ENCODE data around the gene SMIM38.

SMIM38 gene

DNA sequence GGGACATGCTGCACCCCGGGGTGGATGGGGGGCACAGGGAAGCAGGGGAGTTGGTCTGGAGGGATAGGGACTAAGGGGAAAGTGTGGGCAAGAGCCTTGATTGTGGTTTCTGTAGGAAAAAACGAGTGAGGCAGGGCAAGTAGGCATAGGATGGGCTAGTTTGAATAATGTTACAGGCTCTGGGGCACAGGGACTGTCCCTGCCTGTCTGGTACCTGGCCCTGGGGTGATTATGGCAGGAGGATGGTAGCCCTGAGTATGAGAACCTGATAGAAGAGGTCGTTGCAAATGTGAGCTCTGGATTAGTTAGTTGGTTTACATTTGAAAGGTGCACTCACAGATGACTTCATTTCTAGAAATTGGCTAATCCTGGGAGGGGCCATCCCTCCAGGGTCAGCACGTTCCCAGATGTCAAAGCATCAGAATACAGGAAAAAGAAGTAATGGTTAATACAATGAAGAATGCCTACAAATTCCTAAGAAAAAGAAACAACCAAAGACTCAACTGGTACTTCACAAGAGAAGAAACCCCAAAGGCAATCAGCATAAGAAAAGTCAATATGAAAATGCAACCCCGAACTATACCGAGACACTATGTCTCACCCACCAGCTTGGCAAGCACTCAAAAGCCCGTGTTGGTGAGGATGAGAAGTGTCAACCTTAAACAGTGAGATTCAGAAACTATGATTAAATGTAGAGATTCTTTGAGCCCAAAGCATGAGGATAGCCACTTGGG is 11.3 kb upstream of the SMIM38 start:
- Histone ChIP-seq H3K23ac (ENCODE audit: low read depth, low read length, poor library complexity) (no peak overlapping the region), H3K4me1 (ENCODE audit: control insufficient read depth in 2 of 2, insufficient read depth in 1 of 2, low read depth in 1 of 2, low read length in 2 of 2) (no peaks in the 10 kb centered on the region), H4K91ac (ENCODE audit: low read depth, low read length, poor library complexity) (no peak overlapping the region), H2AK5ac (ENCODE audit: low read depth, low read length) (no peak overlapping the region), H3K4ac (ENCODE audit: low read length) (no peak overlapping the region), H3K9me3 (replicated peaks in 1 of 2; ENCODE audit: control insufficient read depth in 2 of 2, insufficient read depth in 1 of 2, low read depth in 1 of 2, low read length in 2 of 2) (peaks cover 6 to 11% of the 10 kb centered on the region in 2 donors), H2BK5ac (ENCODE audit: low read length) (no peak overlapping the region), H3K18ac (ENCODE audit: low read length) (no peak overlapping the region), H3K4me2 (ENCODE audit: insufficient read depth, low read length, poor library complexity, severe bottlenecking) (no peak overlapping the region), H3K9ac (ENCODE audit: low read depth, low read length, poor library complexity) (peak overlapping the region; percentile 37), H4K8ac (ENCODE audit: low read depth, low read length) (no peak overlapping the region), H3K4me3 (ENCODE audit: low read length in 2 of 2) (no peak overlapping the region), H3K14ac (ENCODE audit: low read length) (no peak overlapping the region), H3K79me1 (ENCODE audit: low read depth, low read length) (peaks cover 1% of the 10 kb centered on the region), H2BK12ac (ENCODE audit: low read length) (no peak overlapping the region), H2BK15ac (ENCODE audit: low read length) (no peak overlapping the region), H2AFZ (ENCODE audit: low read length) (no peak overlapping the region), H2BK120ac (ENCODE audit: low read depth, low read length) (no peak overlapping the region), H3K27ac (replicated peaks; ENCODE audit: low read length) (no peak overlapping the region), H3K36me3 (replicated peaks in 1 of 2; ENCODE audit: control insufficient read depth in 2 of 2, insufficient read depth in 2 of 2, low read length in 2 of 2) (peaks cover 0 to 2% of the 10 kb centered on the region in 2 donors), H3K27me3 (ENCODE audit: control insufficient read depth in 3 of 3, insufficient read depth in 3 of 3, low read depth in 1 of 3, low read length in 3 of 3) (no peaks in the 10 kb centered on the region)
- no peak for DNase-seq (ENCODE audit: low spot score)
- no CpG with 5 or more reads among the region's 7 CpGs for WGBS, 2 donors (ENCODE audit: extremely low coverage in 2 of 2, insufficient read length in 2 of 2, insufficient replicate concordance in 1 of 2)

DNA sequence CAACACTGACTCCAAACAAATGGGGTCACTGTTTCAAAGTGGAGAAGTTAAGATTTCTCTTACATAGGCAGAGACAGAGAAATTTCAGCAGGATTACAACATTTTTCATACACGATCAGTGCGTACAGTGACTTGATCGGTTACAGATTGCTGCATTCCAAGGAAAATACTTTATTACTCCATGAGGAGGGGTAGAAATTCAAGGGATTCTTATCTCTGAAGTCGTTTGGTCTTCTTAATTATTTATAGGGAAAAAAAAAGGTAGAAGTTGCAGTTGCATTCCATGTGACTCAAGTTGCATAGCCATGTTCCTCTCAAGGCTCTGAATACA is 10.7 kb upstream of the SMIM38 start:
- Histone ChIP-seq H2BK15ac (ENCODE audit: low read length) (no peak overlapping the region), H3K4me3 (ENCODE audit: low read length in 2 of 2) (no peak overlapping the region), H3K23ac (ENCODE audit: low read depth, low read length, poor library complexity) (no peak overlapping the region), H2BK5ac (ENCODE audit: low read length) (no peak overlapping the region), H2AFZ (ENCODE audit: low read length) (no peak overlapping the region), H3K36me3 (replicated peaks in 1 of 2; ENCODE audit: control insufficient read depth in 2 of 2, insufficient read depth in 2 of 2, low read length in 2 of 2) (peaks cover 0 to 2% of the 10 kb centered on the region in 2 donors), H3K9ac (ENCODE audit: low read depth, low read length, poor library complexity) (no peak overlapping the region), H4K8ac (ENCODE audit: low read depth, low read length) (no peak overlapping the region), H3K27ac (replicated peaks; ENCODE audit: low read length) (no peak overlapping the region), H3K4ac (ENCODE audit: low read length) (no peak overlapping the region), H3K4me2 (ENCODE audit: insufficient read depth, low read length, poor library complexity, severe bottlenecking) (no peak overlapping the region), H2BK120ac (ENCODE audit: low read depth, low read length) (no peak overlapping the region), H3K14ac (ENCODE audit: low read length) (no peak overlapping the region), H3K27me3 (ENCODE audit: control insufficient read depth in 3 of 3, insufficient read depth in 3 of 3, low read depth in 1 of 3, low read length in 3 of 3) (no peaks in the 10 kb centered on the region), H2BK12ac (ENCODE audit: low read length) (no peak overlapping the region), H3K18ac (ENCODE audit: low read length) (no peak overlapping the region), H2AK5ac (ENCODE audit: low read depth, low read length) (no peak overlapping the region), H3K79me1 (ENCODE audit: low read depth, low read length) (peaks cover 1% of the 10 kb centered on the region), H4K91ac (ENCODE audit: low read depth, low read length, poor library complexity) (no peak overlapping the region), H3K9me3 (replicated peaks in 1 of 2; ENCODE audit: control insufficient read depth in 2 of 2, insufficient read depth in 1 of 2, low read depth in 1 of 2, low read length in 2 of 2) (peaks cover 6 to 11% of the 10 kb centered on the region in 2 donors), H3K4me1 (ENCODE audit: control insufficient read depth in 2 of 2, insufficient read depth in 1 of 2, low read depth in 1 of 2, low read length in 2 of 2) (no peaks in the 10 kb centered on the region)
- WGBS, 2 donors (ENCODE audit: extremely low coverage in 2 of 2, insufficient read length in 2 of 2, insufficient replicate concordance in 1 of 2): no CpG with 5 or more reads among the region's 4 CpGs
- DNase-seq (ENCODE audit: low spot score): no peak

DNA sequence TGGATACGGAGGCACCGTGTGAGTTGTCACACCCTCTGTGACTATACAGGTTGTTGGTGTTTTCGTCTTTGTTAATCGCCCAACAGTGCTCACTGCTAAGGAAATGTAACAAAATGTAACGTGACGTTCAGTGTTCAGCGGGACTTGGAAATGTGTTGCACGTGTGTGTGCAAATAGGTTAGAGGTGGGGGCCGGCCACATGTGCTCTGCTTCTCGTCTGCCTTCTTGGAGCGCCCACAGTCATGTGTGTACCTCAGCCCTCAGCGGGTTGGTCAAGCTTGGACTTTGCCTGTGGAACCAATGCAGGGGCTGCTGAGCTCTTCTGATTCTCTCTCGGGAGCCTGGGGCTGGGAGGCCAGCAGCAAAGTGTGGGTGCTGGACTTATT is 7.4 kb upstream of the SMIM38 start:
- Histone ChIP-seq H3K36me3 (replicated peaks in 1 of 2; ENCODE audit: control insufficient read depth in 2 of 2, insufficient read depth in 2 of 2, low read length in 2 of 2) (peaks cover 0 to 2% of the 10 kb centered on the region in 2 donors), H2BK5ac (ENCODE audit: low read length) (no peak overlapping the region), H2AK5ac (ENCODE audit: low read depth, low read length) (peak overlapping the region; percentile 9), H3K14ac (ENCODE audit: low read length) (no peak overlapping the region), H3K4me2 (ENCODE audit: insufficient read depth, low read length, poor library complexity, severe bottlenecking) (no peak overlapping the region), H4K91ac (ENCODE audit: low read depth, low read length, poor library complexity) (no peak overlapping the region), H4K8ac (ENCODE audit: low read depth, low read length) (no peak overlapping the region), H2AFZ (ENCODE audit: low read length) (no peak overlapping the region), H3K79me1 (ENCODE audit: low read depth, low read length) (peaks cover 1% of the 10 kb centered on the region), H3K9me3 (replicated peaks in 1 of 2; ENCODE audit: control insufficient read depth in 2 of 2, insufficient read depth in 1 of 2, low read depth in 1 of 2, low read length in 2 of 2) (peaks cover 6 to 11% of the 10 kb centered on the region in 2 donors), H3K4ac (ENCODE audit: low read length) (no peak overlapping the region), H3K23ac (ENCODE audit: low read depth, low read length, poor library complexity) (no peak overlapping the region), H3K18ac (ENCODE audit: low read length) (no peak overlapping the region), H2BK12ac (ENCODE audit: low read length) (no peak overlapping the region), H3K27ac (replicated peaks; ENCODE audit: low read length) (no peak overlapping the region), H3K4me3 (ENCODE audit: low read length in 2 of 2) (no peak overlapping the region), H2BK15ac (ENCODE audit: low read length) (no peak overlapping the region), H3K27me3 (ENCODE audit: control insufficient read depth in 3 of 3, insufficient read depth in 3 of 3, low read depth in 1 of 3, low read length in 3 of 3) (peaks cover 0 to 13% (median 0%) of the 10 kb centered on the region in 3 experiments), H3K9ac (ENCODE audit: low read depth, low read length, poor library complexity) (no peak overlapping the region), H2BK120ac (ENCODE audit: low read depth, low read length) (no peak overlapping the region), H3K4me1 (ENCODE audit: control insufficient read depth in 2 of 2, insufficient read depth in 1 of 2, low read depth in 1 of 2, low read length in 2 of 2) (peaks cover 4 to 10% of the 10 kb centered on the region in 2 donors)
- WGBS, 2 donors (ENCODE audit: extremely low coverage in 2 of 2, insufficient read length in 2 of 2, insufficient replicate concordance in 1 of 2): no CpG with 5 or more reads among the region's 13 CpGs
- no peak for DNase-seq (ENCODE audit: low spot score)

DNA sequence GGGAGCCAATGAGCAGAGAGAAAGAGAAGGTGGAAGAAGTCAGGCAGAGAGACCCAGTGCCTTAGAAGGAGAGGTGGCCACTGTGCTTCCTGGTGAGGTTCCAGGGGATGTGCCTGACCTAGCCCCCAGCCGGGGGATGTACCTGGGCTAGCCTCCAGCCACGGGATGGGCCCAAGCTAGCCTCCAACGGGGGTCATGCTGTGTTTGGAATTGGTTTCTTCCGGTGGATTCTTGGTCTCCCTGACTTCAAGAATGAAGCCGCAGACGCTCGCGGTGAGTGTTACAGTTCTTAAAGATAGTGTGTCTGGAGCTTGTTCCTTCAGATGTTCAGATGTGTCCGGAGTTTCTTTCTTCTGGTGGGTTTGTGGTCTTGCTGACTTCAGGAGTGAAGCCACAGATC is 6.9 kb upstream of the SMIM38 start:
- H3K4me2 ChIP-seq (ENCODE audit: insufficient read depth, low read length, poor library complexity, severe bottlenecking): no peak overlapping the region
- peaks cover 6 to 11% of the 10 kb centered on the region in 2 donors for H3K9me3 ChIP-seq (replicated peaks in 1 of 2; ENCODE audit: control insufficient read depth in 2 of 2, insufficient read depth in 1 of 2, low read depth in 1 of 2, low read length in 2 of 2)
- no peak overlapping the region for H3K4ac ChIP-seq (ENCODE audit: low read length)
- H2AFZ ChIP-seq (ENCODE audit: low read length): no peak overlapping the region
- H3K79me1 ChIP-seq (ENCODE audit: low read depth, low read length): peaks cover 1% of the 10 kb centered on the region
- no CpG with 5 or more reads among the region's 9 CpGs for WGBS, 2 donors (ENCODE audit: extremely low coverage in 2 of 2, insufficient read length in 2 of 2, insufficient replicate concordance in 1 of 2)
- H2BK5ac ChIP-seq (ENCODE audit: low read length): no peak overlapping the region
- no peak overlapping the region for H2BK120ac ChIP-seq (ENCODE audit: low read depth, low read length)
- no peak overlapping the region for H3K14ac ChIP-seq (ENCODE audit: low read length)
- H3K36me3 ChIP-seq (replicated peaks in 1 of 2; ENCODE audit: control insufficient read depth in 2 of 2, insufficient read depth in 2 of 2, low read length in 2 of 2): peaks cover 0 to 2% of the 10 kb centered on the region in 2 donors
- peaks cover 4 to 13% of the 10 kb centered on the region in 2 donors for H3K4me1 ChIP-seq (ENCODE audit: control insufficient read depth in 2 of 2, insufficient read depth in 1 of 2, low read depth in 1 of 2, low read length in 2 of 2)
- peak overlapping the region; percentile 58 for H3K18ac ChIP-seq (ENCODE audit: low read length)
- H3K9ac ChIP-seq (ENCODE audit: low read depth, low read length, poor library complexity): no peak overlapping the region
- H3K4me3 ChIP-seq (ENCODE audit: low read length in 2 of 2): no peak overlapping the region
- peak overlapping the region; percentile 9 for H2AK5ac ChIP-seq (ENCODE audit: low read depth, low read length)
- H2BK12ac ChIP-seq (ENCODE audit: low read length): no peak overlapping the region
- DNase-seq (ENCODE audit: low spot score): no peak
- H3K27ac ChIP-seq (replicated peaks; ENCODE audit: low read length): no peak overlapping the region
- no peak overlapping the region for H3K23ac ChIP-seq (ENCODE audit: low read depth, low read length, poor library complexity)
- H2BK15ac ChIP-seq (ENCODE audit: low read length): no peak overlapping the region
- no peak overlapping the region for H4K91ac ChIP-seq (ENCODE audit: low read depth, low read length, poor library complexity)
- peaks cover 0 to 13% (median 0%) of the 10 kb centered on the region in 3 experiments for H3K27me3 ChIP-seq (ENCODE audit: control insufficient read depth in 3 of 3, insufficient read depth in 3 of 3, low read depth in 1 of 3, low read length in 3 of 3)
- H4K8ac ChIP-seq (ENCODE audit: low read depth, low read length): no peak overlapping the region
